SH-SY5Y (cell line): ENCODE measurements around the gene ZFP69B.

Experiments
- GATA2 ChIP-seq: IDR thresholded peaks from 2 replicates; pipeline ENCODE4 v1.6.1; 2011; ENCODE audit warnings: mild to moderate bottlenecking, low read depth, low read length
- GATA3 ChIP-seq: IDR thresholded peaks from 2 replicates; pipeline ENCODE4 v1.6.1; 2011; ENCODE audit warnings: low read depth, mild to moderate bottlenecking, low read length, moderate library complexity

Gene ZFP69B

GRCh38 chr1:40449684-40450494, at the start of gene ZFP69B:
ZFP69B (plus strand) TSS chr1:40450476; CDS start chr1:40450962, 486 bp downstream.
- TF ChIP-seq GATA3 (no peak), GATA2 (no peak)

GRCh38 chr1:40401473-40402201, 48.6 kb upstream of the ZFP69B start:
- TF ChIP-seq GATA2 (no peak), GATA3 (no peak)

GRCh38 chr1:40404670-40405462, 45.4 kb upstream of the ZFP69B start:
- TF ChIP-seq GATA3: no peak
- TF ChIP-seq GATA2: no peak

GRCh38 chr1:40405812-40406211, 44.5 kb upstream of the ZFP69B start:
- TF ChIP-seq GATA3 (no peak), GATA2 (no peak)

GRCh38 chr1:40407453-40407852, 42.8 kb upstream of the ZFP69B start:
- no peak for TF ChIP-seq GATA2
- TF ChIP-seq GATA3: no peak

- TF ChIP-seq GATA3 (no peak), GATA2 (no peak)
Observed at GRCh38 chr1:40409467-40409866, 40.8 kb upstream of the ZFP69B start.

- TF ChIP-seq GATA2: no peak
- TF ChIP-seq GATA3: no peak
Observed at GRCh38 chr1:40411294-40411693, 39.0 kb upstream of the ZFP69B start.

- TF ChIP-seq GATA2: no peak
- no peak for TF ChIP-seq GATA3
Observed at GRCh38 chr1:40411843-40412242, 38.4 kb upstream of the ZFP69B start.

GRCh38 chr1:40413527-40414252, 36.6 kb upstream of the ZFP69B start:
- TF ChIP-seq GATA2 (no peak), GATA3 (no peak)

- no peak for TF ChIP-seq GATA3
- TF ChIP-seq GATA2: no peak
Observed at GRCh38 chr1:40414331-40414730, 35.9 kb upstream of the ZFP69B start.

GRCh38 chr1:40416709-40417108, 33.6 kb upstream of the ZFP69B start:
- no peak for TF ChIP-seq GATA3
- TF ChIP-seq GATA2: no peak

GRCh38 chr1:40421431-40422384, 28.6 kb upstream of the ZFP69B start:
- TF ChIP-seq GATA2: no peak
- no peak for TF ChIP-seq GATA3
